Pancreas (tissue), 10 donors: Measurements from ENCODE around the gene MRPL42. TPM values are rescaled to one million over a fixed set of nuclear protein-coding genes. Genes with fewer than 3 reads are reported as not detected.

Source experiments
- ATAC-seq, 4 donors: fragments of 200-7000 bp; cut with Tn5 transposase; one replicate each; pipeline versions ENCODE4 v1.8.0 to v1.9.1; 2020; ENCODE audit warnings: mild to moderate bottlenecking in 4 of 4, moderate library complexity in 4 of 4
- DNase-seq, 6 donors: peaks; one replicate each; pipeline ENCODE4 v3.0.0-alpha.2; 2020
- FAIRE-seq: peaks from 2 replicates; lab custom pipeline; 2012; peaks lifted over from hg19 to GRCh38; lab: Jason Lieb, UNC
- H3K27ac ChIP-seq, 4 donors: fragments of 200-600 bp; sonication (generic); 1 replicate in 3 of 4; 2 replicates in 1 of 4; pipeline versions ENCODE4 v1.5.0 to v1.8.0; 2020
- H3K27me3 ChIP-seq, 4 donors: fragments of 200-600 bp; one replicate each; pipeline ENCODE4 v1.8.0; 2021
- H3K36me3 ChIP-seq, 3 donors: fragments of 200-600 bp; sonication (generic) in 1 of 3; one replicate each; pipeline versions ENCODE4 v1.5.0 to v1.8.0; 2020 to 2021
- H3K4me1 ChIP-seq, 3 donors: fragments of 200-600 bp; one replicate each; pipeline ENCODE4 v1.8.0; 2021
- H3K4me3 ChIP-seq, 4 donors: fragments of 200-600 bp; sonication (generic) in 2 of 4; one replicate each; pipeline versions ENCODE4 v1.5.0 to v1.8.0; 2020 to 2021
- H3K9me3 ChIP-seq, 4 donors: fragments of 200-600 bp; one replicate each; pipeline ENCODE4 v1.8.0; 2021
- CTCF ChIP-seq, 4 donors: fragments of 200-600 bp; sonication (generic) in 3 of 4; IDR thresholded peaks; one replicate each; pipeline versions ENCODE4 v1.5.0 to v1.8.0; 2021; ENCODE audit warnings: antibody characterized with exemption in 4 of 4
- WGBS, 2 donors: extraction: QIAGEN DNeasy Blood & Tissue Kit; methylation state at CpG; one replicate each; pipeline ENCODE4 v1.1.7; 2013; 5-methylcytosine and 5-hydroxymethylcytosine counted together
- intact Hi-C, 3 donors: fragments of 100-400 bp; cut with DNase I; formaldehyde crosslinking; loops; one replicate each; pipeline versions ENCODE4 v1.11.1 to v1.14.2; 2022
- polyA plus RNA-seq, 2 donors: library from polyadenylated mRNA; stranded (reverse); fragments of 200-250 nt; gene quantifications; one replicate each; pipeline ENCODE4 v1.2.3, GENCODE V29; 2013
- total RNA-seq, 6 donors: library from RNA; stranded (reverse); fragmentation: NEBNext Ultra II Directional in 4 of 6; extraction: Animal tissue kit (Norgen Biotek cat#: 25700) in 4 of 6; gene quantifications; one replicate each; pipeline versions ENCODE4 v1.2.1 to v1.2.4, GENCODE V29; 2021 to 2023
- donor health status: healthy with polysubstance abuse.
- donor health status: DM: no; HTN: no; CAD: no; lungs with moderate emphysema.
- donor health status: DM: no; HTN: no; CAD: no.
- donor health status: control.
- donor health status: control.
- donor health status: Bipolar disorder and iron deficiency.
- donor health status: DM: yes; HTN: yes; CAD: no.
- donor health status: DM: no; HTN: no; CAD: no.
- donor health status: DM: no; HTN: no; CAD: no.
- donor health status: DM: yes; HTN: yes; CAD: no.

MRPL42 gene
- total RNA-seq (10 to 100 TPM; 12.1 to 28.6 (median 22.8) TPM), polyA plus RNA-seq (10 to 100 TPM; 11.8 to 23.8 TPM)

GRCh38 chr12:93467351-93468007 lies at the start of gene MRPL42:
Gene MRPL42, plus strand, starts transcription at chr12:93467514. Its CDS starts 1,772 bp downstream, at chr12:93469286.
- peak within 1 kb of the TSS; percentile 61 to 88 (median 86) for H3K27ac ChIP-seq
- DNase-seq (peak; percentile 85 to 95 (median 92)), ATAC-seq (peak; percentile 98 to 99 (median 99)), FAIRE-seq (no peak)
- H3K36me3 ChIP-seq = no peaks in the 10 kb centered on the region
- H3K4me3 ChIP-seq = peak within 1 kb of the TSS; percentile 48 to 82 (median 77)
- H3K9me3 ChIP-seq = no peaks in the 10 kb centered on the region
- no peaks in the 10 kb centered on the region for H3K27me3 ChIP-seq
- peak in 3 of 4 donors; percentile 24 to 42 (median 38) for TF ChIP-seq CTCF (IDR thresholded peaks at IDR 0.05)
- peaks cover 0 to 24% (median 17%) of the 10 kb centered on the region in 3 donors for H3K4me1 ChIP-seq
- intact Hi-C loops = no loop called here
- WGBS, 2 donors = 0% methylated on average over 36 of the region's 36 CpGs

- WGBS, 2 donors = 82 to 85% methylated on average over 4 of the region's 4 CpGs
- ATAC-seq (no peak), FAIRE-seq (no peak), DNase-seq (no peak)
- H3K27me3 ChIP-seq = no peaks in the 10 kb centered on the region
- H3K4me1 ChIP-seq = peaks cover 2 to 13% (median 11%) of the 10 kb centered on the region in 3 donors
- H3K36me3 ChIP-seq = no peaks in the 10 kb centered on the region
- intact Hi-C loops = loop anchor here in 2 of 3 donors (10.0 kb wide), 1 partner anchor 433 kb away; no protein-coding TSS in a partner anchor
- no peak for TF ChIP-seq CTCF (IDR thresholded peaks at IDR 0.05)
- H3K27ac ChIP-seq = no peak overlapping the region
- no peaks in the 10 kb centered on the region for H3K9me3 ChIP-seq
- no peak overlapping the region for H3K4me3 ChIP-seq
These were observed 49.3 kb upstream of the MRPL42 start for GRCh38 chr12:93417967-93418480.

- DNase-seq (no peak), FAIRE-seq (peak; percentile 9), ATAC-seq (peak; percentile 63 to 89 (median 84))
- no peaks in the 10 kb centered on the region for H3K36me3 ChIP-seq
- H3K9me3 ChIP-seq = no peaks in the 10 kb centered on the region
- H3K27me3 ChIP-seq = no peaks in the 10 kb centered on the region
- no peak overlapping the region for H3K4me3 ChIP-seq
- peak; percentile 38 to 64 (median 48) for TF ChIP-seq CTCF (IDR thresholded peaks at IDR 0.05)
- intact Hi-C loops = loop anchor here in 2 of 3 donors (10.0 kb wide), 1 partner anchor 435 kb away; no protein-coding TSS in a partner anchor
- 15 to 28% methylated on average over 1 of the region's 1 CpG for WGBS, 2 donors
- H3K4me1 ChIP-seq = peaks cover under 1 to 13% (median 12%) of the 10 kb centered on the region in 3 donors
- no peak overlapping the region for H3K27ac ChIP-seq
These were observed 47.8 kb upstream of the MRPL42 start for GRCh38 chr12:93419388-93420034.

GRCh38 chr12:93422050-93422449 lies 45.3 kb upstream of the MRPL42 start:
- no peaks in the 10 kb centered on the region for H3K9me3 ChIP-seq
- H3K27me3 ChIP-seq = no peaks in the 10 kb centered on the region
- H3K4me1 ChIP-seq = peaks cover 12 to 33% (median 24%) of the 10 kb centered on the region in 3 donors
- no peak for TF ChIP-seq CTCF (IDR thresholded peaks at IDR 0.05)
- 63 to 65% methylated on average over 2 of the region's 2 CpGs for WGBS, 2 donors
- no peaks in the 10 kb centered on the region for H3K36me3 ChIP-seq
- H3K4me3 ChIP-seq = no peak overlapping the region
- no peak for FAIRE-seq
- intact Hi-C loops = no loop called here
- DNase-seq = no peak
- ATAC-seq = no peak
- no peak overlapping the region for H3K27ac ChIP-seq
